Fibroblast of skin of scalp (primary cell): Measurements from ENCODE around the gene TBX18.

ENCODE experiments used
- DNase-seq: peaks from one replicate; pipeline ENCODE4 v3.0.0-alpha.2; 2013

Gene TBX18

DNA sequence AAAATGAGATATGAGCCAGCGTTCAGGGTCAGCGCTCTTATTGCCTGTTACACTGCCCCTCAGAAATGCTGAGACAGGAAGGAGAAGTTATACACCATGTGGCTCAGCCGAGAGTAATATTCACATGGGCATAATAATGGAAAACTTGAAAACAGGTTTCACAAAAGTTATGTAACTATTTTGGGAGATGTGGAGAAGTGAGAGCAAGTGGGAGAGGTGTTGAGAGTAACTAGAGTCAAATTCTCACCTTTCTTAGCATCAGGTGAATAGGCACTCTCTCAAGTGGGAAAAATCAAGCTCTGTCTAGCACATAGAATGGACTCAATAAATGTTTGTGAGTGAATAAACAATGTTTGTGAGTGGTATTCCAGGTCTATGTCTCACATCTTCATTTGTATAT lies 94.5 kb downstream of the TBX18 start:
- DNase-seq: no peak

DNA sequence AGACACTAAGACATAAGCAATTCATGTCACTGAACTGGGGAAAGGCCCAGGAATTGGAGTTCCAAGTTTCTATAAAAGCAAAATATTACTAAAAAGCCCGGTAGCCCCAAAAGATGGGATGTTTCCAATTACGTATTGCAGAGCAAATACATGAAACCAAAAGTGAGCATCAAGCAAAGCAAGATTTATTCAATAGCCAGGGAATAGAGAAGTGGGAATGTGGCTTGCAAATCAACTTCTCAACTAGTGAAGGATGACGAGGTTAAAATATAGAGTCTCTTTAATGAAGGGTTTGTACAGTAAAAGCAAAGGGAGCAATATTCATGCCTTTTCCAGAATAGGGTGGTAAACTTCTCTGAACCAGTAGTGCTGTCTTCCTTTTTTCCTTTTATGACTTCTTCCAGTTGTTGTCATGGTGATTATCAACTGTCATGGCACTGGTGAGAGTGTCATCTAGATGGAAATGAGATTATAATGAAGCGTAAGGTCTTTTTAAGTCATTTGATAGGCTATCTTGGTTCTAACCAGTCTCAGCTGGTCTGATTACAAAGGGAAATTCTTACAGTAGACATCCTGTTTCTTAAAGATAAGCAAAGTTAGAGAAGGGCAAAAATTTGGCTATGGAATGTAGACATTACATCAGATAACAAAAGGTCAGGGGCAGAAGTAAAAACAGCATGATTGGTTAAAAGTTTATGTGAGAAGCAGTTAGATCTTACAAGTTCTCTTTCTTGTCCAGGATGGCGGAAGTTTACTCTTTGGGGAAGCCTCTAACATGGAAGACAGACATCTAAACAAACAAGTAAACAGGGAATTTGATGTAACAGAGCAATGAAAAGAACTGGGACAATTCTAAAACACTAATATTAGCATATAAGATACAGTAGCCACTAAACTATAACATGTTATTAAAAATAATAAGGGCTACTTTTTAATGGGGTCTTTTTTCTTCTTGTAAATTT lies 96.9 kb downstream of the TBX18 start:
- peak; percentile 14 for DNase-seq

DNA sequence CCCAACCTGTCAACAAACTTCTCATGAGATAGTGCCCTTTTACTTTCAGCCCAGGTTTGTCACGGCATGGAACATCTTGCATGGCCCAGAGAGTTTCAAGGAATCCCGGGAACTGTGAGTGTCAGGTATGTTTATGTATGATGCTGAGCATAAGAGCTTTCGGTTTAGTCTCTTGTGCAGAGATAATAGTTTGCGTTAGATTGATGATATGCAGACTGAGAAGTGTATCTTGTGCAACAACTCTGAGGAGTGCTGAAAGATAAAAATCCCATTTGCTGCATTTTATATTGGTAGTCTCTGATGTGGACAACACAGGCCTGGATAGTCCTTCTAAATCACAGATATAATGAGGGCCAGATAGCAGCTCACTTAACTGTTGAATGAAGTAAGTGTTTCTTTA lies 99.0 kb downstream of the TBX18 start:
- no peak for DNase-seq

GRCh38 chr6:84663866-84664265 lies 100.5 kb downstream of the TBX18 start:
- peak; percentile 11 for DNase-seq

GRCh38 chr6:84657486-84657885 lies 106.9 kb downstream of the TBX18 start:
- DNase-seq: no peak

DNA sequence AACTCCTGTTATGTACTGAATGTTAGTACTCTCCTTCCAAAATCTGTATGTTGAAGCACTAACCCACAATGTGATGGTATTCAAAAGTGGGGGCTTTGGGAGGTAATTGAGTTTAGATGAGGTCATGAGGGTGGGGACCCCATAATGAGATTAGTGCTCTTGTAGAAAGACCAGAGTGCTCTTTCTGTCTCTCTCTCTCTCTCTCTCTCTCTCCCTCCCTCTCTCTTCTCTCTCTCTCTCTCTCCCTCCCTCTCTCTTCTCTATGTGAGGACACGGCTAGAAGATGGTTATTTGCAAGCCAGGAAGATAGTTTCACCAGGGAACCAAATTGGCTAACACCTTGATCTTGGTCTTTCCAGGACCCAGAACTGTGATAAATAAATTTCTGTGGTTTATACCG lies 107.4 kb downstream of the TBX18 start:
- no peak for DNase-seq

DNA sequence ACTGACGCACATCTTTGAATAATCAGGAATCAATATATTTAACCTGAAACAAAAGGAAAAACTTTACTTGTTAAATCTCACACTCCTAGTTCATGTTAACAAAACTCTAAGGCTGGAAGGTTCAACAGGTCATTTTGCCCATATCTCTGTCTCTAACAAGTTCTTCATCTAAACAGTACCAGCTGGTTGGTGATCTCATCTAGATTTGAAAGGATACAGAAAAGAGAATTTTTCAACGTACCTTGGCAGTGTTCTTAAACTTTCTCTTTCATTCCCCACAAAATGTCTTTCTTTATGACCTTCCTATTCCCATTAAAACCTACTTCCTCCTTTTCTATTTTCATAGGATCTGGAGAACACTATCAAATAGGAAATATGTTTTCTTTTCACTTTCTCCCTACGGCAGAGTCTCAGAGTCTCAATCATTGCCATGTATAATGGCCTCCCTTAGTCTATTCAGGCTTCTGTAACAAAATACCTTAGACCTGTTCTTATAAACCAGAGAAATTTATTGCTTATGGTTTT lies 111.3 kb downstream of the TBX18 start:
- DNase-seq: no peak

- DNase-seq: peak; percentile 96
These were observed 111.9 kb downstream of the TBX18 start for GRCh38 chr6:84652356-84653026.

DNA sequence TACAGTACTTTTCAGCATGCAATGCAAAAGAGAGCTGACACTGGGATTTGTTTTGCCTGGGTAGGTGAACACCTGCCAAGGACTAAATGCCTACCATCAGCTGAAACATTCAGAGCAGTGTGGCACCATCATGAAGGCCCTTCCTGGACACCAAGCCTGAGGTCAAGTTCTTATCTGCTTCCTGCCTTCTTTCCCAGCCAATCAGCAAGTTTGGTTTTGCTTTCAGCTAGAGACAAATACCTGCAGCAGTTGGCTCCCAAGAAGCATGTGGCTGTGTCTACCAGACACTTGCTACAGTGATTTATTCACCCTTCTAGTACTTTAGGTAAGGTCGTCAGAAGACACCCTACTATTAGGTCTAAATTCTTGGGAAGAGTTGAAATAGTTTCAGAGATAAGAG lies 112.8 kb downstream of the TBX18 start:
- DNase-seq: no peak

- DNase-seq: no peak
These were observed 116.0 kb downstream of the TBX18 start for GRCh38 chr6:84648444-84648843.

- DNase-seq: peak; percentile 69
These were observed 118.7 kb downstream of the TBX18 start for GRCh38 chr6:84645563-84646266.

DNA sequence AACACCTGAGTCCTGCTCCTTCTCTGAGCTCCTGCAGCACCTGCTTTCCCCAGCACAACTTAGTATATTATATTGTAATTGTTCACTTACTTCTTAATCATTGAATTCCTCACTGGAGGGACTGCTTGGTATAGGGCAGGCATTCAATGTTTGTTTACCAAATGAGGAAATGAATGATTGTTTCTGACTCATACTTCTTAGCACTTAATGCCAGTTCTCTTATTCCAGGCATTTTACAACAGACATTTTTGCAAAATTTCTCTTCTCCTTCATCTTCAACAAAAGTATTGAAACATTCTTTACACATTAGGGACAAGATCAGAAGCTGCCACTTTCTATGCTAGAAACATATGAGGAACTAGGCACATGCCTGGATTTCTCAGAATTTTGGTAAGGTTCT lies 119.4 kb downstream of the TBX18 start:
- DNase-seq: peak; percentile 66

DNA sequence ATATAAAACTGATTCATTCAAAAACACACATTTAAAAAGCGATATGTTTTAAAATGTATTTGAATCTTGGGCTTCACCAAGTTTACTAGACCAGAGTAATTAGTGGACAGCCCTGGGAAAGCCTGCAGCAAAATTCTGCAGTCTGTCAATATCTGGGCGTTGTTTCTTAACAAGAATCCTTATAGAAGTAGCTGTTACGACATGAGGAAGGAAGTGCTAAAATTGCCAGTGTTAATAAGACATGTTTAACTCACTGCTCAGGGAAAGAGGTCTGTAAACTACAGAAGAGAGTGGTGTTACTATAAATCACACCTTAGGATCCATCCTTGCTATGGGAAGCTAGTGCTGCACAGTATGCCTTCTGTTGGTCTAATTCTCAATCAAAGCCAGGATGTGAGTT lies 120.6 kb downstream of the TBX18 start:
- DNase-seq: no peak

GRCh38 chr6:84641076-84641475 lies 123.3 kb downstream of the TBX18 start:
- DNase-seq: no peak

DNA sequence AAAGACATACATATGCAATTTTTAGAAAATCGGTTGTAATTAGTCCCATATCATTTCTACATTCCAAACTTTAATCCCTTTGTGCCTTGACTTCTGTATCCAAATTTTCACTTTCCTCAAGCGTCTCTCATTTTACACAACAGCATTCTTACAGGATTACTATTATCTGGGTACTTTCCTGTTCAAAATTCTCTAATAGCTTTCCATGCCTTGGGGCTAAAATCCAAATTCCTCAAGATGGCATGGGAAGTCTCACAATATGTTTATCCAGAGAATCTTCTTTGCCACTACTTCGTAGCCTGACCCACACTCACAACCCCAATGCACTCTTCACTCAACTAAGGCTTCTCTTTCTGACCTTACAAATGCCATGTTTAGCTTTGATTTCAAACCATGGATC lies 125.0 kb downstream of the TBX18 start:
- DNase-seq: peak; percentile 32

DNA sequence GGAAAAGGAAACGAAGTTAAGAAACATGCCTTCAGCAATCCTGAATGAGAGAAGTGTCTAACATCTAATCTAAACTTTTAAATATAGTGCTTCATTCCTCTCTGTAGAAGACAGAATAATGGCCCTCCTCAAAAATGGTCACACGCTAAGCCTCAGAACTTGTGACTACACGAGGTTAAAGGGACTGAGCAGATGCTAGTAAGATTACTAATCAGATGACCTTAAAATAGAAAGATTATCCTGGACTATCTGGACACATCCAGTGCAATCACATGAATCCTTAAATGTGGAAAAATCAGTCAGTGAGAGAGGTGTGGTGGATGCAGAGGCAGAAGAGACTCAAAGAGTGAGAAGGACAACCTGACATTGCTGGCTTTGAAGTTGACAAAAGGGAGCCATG lies 126.1 kb downstream of the TBX18 start:
- DNase-seq: no peak
